Hindlimb muscle (tissue), 1 donor: ENCODE results near the gene PRTFDC1. TPM values are rescaled to one million over a fixed set of nuclear protein-coding genes. Genes with fewer than 3 reads are reported as not detected.

Experiments used
- DNase-seq: peaks from one replicate; pipeline ENCODE4 v3.0.0-alpha.2; 2013
- polyA plus RNA-seq: library from polyadenylated mRNA; unstranded; fragments of 120-200 nt; gene quantifications from one replicate; pipeline ENCODE4 v1.2.1, GENCODE V29; 2013; ENCODE audit not compliant: insufficient read length

Gene PRTFDC1
- polyA plus RNA-seq, 1 donor: 10.1 TPM

- peak; percentile 11 for DNase-seq
Observed at GRCh38 chr10:24902400-24902728, 50.0 kb downstream of the PRTFDC1 start.

DNA sequence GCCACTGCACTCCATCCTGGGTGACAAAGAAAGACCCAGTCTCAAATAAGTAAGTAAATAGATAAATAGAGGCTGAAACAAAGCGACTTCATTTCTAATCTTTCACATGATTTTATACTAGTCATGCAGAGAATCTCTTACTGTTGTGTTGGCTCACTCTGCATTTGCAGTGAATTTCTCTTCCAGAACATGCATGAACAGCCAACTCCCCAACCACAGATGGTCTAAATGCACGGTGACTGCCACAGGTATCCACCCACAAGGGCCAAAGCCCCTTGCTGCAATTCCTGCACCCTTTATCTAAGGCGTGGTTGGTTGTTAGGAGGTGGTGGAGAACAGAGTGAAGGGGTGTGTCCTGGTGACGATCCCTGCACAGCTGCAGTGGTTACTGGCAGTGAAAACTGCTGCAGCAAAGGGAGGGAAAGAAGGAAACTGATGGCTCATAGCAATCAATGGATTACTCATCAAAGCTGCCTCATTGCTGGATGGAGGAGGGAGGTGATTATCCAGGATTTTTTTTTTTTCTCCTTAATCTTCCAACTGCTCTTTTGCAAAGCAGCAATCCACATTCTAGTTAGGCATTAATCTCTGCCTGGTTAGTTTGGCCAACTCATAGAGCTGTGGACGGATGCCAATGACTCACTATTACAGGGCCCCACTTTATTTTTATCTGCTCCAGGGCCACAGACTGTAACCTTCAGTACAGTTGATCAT, 50.6 kb downstream of the PRTFDC1 start:
- peak; percentile 76 for DNase-seq

GRCh38 chr10:24900888-24901685, 51.3 kb downstream of the PRTFDC1 start:
- DNase-seq: peak; percentile 19

GRCh38 chr10:24899571-24899970, 52.8 kb downstream of the PRTFDC1 start:
- DNase-seq: no peak

DNA sequence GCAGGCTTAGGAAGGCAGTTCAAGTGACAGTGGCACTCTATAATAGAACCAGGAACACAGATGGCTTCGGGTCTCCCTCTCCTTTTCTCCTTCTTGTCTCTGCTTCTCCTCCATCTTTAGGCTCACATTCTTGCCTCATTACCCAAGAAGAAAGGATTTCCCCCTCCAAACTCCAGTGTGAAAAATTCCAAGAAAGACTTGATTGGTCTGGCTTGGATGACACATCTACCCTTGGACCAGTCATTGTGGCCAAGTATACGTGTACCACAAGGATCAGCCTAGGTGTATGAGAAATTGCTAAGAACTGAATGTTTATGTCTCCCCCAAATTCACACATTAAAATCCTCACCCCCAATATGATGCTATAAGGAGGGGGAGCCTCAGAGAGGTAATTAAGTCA, 53.9 kb downstream of the PRTFDC1 start:
- DNase-seq: no peak

GRCh38 chr10:24897326-24897926, 55.0 kb downstream of the PRTFDC1 start:
- no peak for DNase-seq

DNA sequence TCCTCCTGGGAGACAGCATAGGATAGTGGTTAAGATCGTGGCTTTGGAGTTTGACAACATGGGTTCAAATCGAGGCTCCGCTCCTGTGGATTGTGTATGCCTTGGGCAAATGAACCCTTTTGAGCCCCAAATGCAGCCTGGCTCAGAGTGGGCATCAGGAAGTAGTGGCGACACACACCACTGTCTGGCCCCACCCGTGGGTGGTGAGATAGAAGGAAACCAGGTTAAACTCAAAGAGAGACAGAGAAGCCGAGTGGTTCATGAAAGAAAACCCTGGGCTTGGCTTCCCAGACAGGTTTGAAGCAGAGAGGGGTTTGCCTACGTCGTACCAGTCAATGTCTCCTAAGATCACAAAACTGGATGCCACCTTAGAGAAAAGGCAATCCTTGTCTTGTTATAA, 57.7 kb downstream of the PRTFDC1 start:
- no peak for DNase-seq

- no peak for DNase-seq
Observed at GRCh38 chr10:24894309-24894708, 58.1 kb downstream of the PRTFDC1 start.

DNA sequence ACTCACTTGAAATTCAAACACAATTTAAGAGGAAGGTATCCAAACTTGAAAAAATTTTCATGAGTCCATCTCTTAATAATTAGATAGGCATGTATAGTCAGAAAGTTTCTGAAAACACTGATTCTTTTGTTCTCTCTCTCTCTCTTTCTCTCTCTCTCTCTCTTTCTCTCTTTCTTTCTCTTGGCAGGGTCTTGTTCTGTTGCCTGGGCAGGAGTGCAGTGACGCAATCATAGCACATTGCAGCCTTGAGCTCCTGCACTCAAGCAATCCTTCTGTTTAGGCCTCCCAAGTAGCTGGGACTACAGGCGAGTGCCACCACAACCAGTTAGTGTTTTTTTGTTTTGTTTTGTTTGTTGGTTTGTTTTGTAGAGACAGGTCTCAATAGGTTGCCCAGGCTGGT, 59.3 kb downstream of the PRTFDC1 start:
- DNase-seq: no peak

DNA sequence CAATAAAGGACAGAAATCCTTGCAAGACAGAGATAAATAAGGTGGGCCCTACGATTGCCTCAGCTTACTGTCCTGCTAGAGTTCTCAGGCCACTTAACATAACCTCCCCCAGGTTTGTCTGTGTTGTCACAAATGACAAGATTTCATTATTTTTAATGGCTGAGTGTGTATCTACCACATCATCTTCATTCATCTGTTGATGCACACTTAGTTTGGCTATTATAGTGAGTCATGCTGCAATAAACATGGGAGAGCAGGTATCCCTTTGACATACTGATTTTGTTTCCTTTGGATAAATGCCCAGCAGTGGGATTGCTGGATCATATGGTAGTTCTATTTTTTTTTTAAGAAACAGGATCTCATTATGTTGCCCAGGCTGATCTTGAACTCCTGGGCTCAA, 60.6 kb downstream of the PRTFDC1 start:
- DNase-seq: no peak

- no peak for DNase-seq
Observed at GRCh38 chr10:24889639-24890038, 62.8 kb downstream of the PRTFDC1 start.

DNA sequence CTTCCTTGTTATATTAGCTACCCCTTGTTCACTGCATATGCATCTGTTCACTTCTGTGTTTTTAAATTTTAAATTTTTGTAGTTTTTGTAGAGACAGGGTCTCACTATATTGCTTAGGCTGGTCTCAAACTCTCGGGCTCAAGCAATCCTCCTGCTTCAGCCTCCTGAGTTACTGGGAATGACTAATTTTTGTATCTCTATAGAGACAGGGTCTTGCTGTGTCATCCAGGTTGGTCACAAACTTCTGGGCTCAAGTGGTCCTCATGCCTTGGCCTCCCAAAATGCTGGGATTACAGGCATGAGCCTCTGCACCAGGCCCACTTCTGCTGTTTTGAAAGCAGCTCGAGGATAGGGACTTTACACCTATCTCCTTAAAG, 64.6 kb downstream of the PRTFDC1 start:
- DNase-seq: no peak

DNA sequence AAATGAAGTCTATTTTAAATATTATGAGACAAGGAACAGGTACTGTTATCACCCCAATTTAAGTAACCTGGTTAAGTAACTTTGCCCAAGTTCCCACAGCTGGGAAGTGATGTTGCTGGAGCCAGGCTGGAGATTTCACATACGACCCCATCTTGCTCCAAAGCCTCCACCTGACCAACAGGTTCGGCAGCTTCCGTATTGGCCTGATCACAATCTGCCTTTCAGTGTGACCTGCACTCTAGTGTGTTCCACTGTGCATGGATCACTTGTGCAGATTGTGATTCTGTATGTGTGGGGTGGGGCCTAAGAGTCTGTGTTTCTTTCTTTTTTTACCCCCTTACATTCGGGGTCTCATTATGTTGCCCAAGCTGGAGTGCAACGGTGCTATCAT, 66.1 kb downstream of the PRTFDC1 start:
- DNase-seq: no peak

GRCh38 chr10:24885551-24886289, 66.7 kb downstream of the PRTFDC1 start:
- no peak for DNase-seq

GRCh38 chr10:24884793-24885192, 67.6 kb downstream of the PRTFDC1 start:
- DNase-seq: no peak

- no peak for DNase-seq
Observed at GRCh38 chr10:24884316-24884715, 68.1 kb downstream of the PRTFDC1 start.

- no peak for DNase-seq
Observed at GRCh38 chr10:24883176-24883575, 69.2 kb downstream of the PRTFDC1 start.

DNA sequence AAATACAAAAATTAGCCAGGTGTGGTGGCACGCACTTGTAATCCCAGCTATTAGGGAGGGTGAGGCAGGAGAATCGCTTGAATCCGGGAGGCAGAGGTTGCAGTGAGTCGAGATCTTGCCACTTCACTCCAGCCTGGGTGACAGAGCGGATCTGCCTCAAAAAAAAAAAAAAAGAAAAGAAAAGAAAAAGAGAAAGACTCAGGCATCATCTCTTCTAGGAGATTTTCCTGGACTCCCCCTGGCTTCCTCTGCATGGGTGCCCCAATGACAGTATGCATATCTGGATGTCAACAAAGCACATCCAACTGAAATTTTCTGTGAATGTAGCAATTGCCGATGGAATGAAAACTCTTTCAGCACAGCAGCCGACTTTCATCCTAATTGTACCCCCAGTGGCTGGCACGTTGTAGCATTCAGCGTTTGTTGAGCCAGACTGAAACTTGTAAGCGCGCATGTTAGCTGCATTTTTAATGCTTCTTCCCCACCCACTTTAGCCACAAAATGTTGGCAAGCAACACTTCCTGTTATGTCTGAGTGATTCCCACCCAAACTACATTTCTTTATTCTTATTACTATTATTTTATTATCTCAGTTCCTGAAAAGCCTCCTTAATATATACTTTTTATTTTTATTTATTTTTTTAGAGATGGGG, 70.2 kb downstream of the PRTFDC1 start:
- DNase-seq: no peak

GRCh38 chr10:24879861-24880260, 72.5 kb downstream of the PRTFDC1 start:
- DNase-seq: no peak

- DNase-seq: no peak
Observed at GRCh38 chr10:24874133-24874532, 78.3 kb downstream of the PRTFDC1 start.

DNA sequence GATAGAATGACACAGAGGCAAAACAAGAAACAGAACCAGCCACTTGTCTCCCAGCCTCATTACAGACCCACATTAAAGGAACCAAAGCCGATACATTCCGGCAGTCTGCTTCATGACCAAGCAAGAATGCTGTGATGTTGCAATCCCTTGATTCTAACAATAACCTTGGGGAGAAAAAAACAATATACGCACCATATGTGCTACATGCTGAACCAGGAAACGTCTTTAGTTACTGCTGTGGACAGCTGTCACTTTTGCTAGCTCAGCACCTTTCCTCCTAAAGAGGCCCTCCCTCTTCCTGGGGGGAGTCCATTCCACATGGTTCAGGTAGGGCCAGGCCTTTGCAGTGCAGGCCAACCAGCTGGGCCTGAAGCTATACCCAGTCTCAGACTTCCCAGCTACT, 79.1 kb downstream of the PRTFDC1 start:
- no peak for DNase-seq

- no peak for DNase-seq
Observed at GRCh38 chr10:24872790-24873182, 79.6 kb downstream of the PRTFDC1 start.
